GM12872 (cell line): ENCODE measurements around the gene POR.

ENCODE experiments used
- TF ChIP-seq, protein P1 (sequence below): IDR thresholded peaks from 3 replicates; pipeline ENCODE4 v1.5.1; 2011; ENCODE audit warnings: low read depth, mild to moderate bottlenecking, low read length, moderate library complexity; ENCODE audit not compliant: insufficient read depth

The POR gene

DNA sequence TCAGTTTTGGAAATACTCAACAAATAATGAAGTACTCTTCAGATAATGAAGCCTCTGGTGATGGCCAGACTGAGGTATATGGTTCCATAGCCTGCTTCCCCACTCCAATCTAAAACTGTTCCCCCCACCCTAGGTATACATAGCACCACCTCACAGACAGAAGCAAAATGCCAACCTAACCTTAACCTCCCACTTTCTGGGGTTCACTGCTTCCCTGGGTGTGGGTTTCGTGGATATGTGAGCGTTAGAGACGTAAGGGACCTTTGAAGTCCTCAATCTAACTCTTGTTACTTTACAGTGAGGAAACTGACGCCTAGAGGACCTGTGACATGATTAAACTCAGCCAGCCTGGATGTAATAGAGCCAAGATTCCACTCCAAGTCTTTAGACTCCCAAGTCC lies 34.7 kb upstream of the POR start:
- TF ChIP-seq, protein P1, sequence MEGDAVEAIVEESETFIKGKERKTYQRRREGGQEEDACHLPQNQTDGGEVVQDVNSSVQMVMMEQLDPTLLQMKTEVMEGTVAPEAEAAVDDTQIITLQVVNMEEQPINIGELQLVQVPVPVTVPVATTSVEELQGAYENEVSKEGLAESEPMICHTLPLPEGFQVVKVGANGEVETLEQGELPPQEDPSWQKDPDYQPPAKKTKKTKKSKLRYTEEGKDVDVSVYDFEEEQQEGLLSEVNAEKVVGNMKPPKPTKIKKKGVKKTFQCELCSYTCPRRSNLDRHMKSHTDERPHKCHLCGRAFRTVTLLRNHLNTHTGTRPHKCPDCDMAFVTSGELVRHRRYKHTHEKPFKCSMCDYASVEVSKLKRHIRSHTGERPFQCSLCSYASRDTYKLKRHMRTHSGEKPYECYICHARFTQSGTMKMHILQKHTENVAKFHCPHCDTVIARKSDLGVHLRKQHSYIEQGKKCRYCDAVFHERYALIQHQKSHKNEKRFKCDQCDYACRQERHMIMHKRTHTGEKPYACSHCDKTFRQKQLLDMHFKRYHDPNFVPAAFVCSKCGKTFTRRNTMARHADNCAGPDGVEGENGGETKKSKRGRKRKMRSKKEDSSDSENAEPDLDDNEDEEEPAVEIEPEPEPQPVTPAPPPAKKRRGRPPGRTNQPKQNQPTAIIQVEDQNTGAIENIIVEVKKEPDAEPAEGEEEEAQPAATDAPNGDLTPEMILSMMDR: no peak

DNA sequence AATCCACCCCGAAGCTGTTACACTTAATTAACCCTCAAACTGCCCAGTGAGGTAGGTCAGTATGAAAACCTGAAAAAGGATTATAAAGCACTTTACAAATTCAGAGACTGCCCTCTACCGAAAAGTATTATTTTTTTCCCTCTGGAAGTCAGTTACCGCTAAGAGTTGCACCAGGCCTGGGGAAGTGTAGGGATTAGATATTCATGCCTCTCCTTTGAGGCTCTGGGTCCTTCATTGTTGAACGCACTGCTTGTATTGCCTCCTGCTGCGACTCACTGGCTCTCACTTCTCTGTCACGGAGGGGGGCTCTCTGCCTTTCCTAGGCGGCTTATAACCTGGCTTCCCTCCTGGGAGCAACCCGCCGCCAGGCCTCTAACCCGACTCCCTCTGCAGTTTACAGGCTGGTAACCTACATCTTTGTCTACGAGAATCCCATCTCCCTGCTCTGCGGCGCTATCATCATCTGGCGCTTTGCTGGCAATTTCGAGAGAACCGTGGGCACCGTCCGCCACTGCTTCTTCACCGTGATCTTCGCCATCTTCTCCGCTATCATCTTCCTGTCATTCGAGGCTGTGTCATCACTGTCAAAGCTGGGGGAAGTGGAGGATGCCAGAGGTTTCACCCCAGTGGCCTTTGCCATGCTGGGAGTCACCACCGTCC lies 33.4 kb upstream of the POR start:
- TF ChIP-seq, protein P1: no peak

DNA sequence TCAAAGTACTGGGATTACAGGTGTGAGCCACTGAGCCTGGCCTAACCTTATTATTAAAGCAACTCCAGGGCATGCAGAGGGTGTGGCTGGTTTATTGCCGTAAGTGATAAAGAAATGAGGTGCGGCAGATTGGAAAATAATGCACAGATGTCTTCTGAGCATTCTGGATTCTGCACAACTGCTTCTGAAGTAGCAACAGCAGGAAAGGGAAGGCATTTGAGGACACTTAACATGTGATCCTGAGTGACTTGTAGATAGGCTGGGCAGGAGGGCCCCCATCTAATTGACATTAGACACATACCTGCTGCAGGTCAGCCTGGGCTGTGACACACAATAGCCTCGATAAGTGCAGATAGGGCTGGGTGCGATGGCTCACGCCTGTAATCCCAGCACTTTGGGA lies 30.5 kb upstream of the POR start:
- TF ChIP-seq, protein P1: no peak

DNA sequence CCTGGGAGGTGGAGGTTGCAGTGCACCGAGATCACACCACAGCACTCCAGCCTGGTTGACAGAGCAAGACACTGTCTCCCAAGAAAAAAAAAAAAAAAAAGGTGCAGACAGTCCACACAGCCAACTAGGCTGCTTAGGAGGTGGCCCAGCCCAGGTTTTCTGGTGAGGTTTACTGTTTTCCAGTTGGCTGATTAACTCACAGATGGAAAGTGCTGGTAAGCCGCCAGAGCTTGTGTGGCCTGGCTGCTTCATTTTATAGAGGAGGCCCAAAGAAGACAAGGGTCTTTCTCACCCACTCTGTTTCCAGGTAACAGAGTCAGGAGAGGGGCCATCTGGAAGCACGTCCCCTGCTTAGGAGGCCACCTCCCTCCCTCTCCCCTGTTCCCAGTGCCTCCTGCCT lies 29.9 kb upstream of the POR start:
- TF ChIP-seq, protein P1: no peak

DNA sequence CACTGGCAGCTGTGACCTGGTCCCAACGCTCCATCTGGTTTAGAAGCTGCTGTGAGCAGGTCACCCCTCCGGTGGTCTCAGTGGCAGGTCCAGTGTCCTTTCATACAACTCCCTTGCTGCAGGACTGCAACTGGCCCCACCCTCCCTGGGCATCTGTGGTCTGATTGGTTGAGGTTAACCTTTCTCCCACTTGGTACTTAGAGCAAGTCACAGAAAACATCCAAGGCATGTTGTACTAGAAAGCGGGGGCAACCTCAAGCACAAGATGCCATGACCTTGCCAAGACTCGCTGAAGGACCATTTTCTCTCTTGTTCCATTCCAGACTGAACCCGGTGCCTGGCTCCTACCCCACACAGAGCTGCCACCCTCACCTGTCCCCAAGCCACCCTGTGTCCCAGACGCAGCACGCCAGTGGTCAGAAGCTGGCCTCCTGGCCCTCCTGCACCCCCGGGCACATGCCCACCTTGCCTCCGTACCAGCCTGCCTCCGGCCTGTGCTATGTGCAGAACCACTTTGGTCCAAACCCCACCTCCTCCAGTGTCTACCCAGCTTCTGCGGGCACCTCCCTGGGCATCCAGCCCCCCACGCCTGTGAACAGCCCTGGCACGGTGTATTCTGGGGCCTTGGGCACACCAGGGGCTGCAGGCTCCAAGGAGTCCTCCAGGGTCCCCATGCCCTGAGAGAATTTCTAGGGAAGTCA lies 27.1 kb upstream of the POR start:
- TF ChIP-seq, protein P1: no peak

DNA sequence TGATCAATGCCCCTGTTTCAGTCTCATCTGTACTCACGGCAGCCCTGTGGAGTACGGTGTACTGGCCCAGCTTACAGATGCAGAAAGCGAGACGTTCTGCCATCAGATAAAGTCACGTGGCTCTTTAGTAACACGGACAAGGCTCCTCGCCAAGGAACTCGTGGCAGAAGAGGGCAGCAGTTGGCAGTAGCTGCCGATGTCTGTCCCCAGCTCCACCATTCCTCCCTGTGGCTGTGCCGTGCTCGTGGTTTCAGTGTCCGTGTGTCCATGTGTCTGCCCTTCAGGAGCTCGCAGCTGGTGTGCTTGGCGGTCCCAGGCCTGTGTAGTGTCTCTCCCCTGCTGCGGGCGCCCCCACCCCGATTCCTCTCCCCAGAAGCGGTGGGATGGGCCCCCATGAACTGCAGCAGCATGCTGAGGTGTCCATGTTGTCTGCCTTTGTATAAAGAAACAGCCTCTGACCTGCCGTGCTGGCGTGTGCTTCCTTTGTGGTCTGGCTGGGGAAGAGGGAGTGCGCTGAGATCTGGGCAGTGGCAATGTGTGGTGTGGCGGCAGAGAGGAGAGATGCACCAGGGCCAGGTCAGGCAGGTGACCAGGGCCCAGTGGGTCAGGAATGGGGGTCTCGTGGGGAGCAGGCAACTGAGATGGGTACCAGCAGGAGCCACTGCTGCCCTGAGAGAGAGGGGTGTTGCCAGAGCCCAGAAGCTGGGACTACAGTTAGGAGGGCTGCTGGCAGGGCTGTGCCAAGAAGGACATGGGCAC lies 26.3 kb upstream of the POR start:
- TF ChIP-seq, protein P1: no peak

DNA sequence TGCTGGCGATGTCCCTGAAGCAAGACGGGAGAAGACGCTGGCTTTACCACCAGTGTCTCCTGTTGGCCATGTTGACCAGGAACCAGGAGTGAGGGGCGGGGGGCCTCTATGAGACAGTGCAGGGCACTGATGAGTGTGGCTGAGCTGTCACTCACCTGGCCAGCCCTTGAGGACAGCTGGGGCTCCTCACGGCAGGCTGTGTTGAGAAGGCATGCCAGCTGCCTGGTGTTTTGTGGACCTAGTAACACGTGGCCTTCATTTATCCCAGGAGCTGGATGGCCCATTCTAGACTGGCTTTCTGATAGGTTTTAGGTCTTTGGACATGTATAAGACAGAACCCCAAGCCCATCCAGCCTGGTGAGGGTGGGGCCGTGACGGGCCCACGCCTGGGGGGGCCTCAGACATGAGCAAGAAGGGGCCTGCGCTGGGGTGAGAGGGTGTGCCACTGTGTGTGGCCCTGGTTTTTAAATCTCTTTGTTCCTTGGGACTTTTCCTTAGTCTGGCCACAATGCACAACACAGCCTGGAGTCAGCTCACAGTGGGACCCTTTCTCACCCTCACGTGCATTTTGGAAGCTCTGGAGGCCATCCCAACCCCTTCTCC lies 25.6 kb upstream of the POR start:
- TF ChIP-seq, protein P1: no peak
